Stimulated activated CD4-positive, alpha-beta T cell treated with anti-CD3 and anti-CD28 coated beads, Interleukin-1b, Interleukin-23, amount 100 ng/mL, for 24 hours (primary cell): ENCODE results near the gene COG1.
"Not testable (repeated sequence)": the region's sequence is repeated elsewhere in the genome, so short reads cannot be mapped to it uniquely, and the experiment has no call there.

Experiments
- DNase-seq, 4 experiments: peaks; one replicate each; pipeline ENCODE4 v3.0.0-alpha.2; 2020; ENCODE audit warnings: low read depth in 4 of 4, low spot score in 1 of 4

COG1 gene, protein sequence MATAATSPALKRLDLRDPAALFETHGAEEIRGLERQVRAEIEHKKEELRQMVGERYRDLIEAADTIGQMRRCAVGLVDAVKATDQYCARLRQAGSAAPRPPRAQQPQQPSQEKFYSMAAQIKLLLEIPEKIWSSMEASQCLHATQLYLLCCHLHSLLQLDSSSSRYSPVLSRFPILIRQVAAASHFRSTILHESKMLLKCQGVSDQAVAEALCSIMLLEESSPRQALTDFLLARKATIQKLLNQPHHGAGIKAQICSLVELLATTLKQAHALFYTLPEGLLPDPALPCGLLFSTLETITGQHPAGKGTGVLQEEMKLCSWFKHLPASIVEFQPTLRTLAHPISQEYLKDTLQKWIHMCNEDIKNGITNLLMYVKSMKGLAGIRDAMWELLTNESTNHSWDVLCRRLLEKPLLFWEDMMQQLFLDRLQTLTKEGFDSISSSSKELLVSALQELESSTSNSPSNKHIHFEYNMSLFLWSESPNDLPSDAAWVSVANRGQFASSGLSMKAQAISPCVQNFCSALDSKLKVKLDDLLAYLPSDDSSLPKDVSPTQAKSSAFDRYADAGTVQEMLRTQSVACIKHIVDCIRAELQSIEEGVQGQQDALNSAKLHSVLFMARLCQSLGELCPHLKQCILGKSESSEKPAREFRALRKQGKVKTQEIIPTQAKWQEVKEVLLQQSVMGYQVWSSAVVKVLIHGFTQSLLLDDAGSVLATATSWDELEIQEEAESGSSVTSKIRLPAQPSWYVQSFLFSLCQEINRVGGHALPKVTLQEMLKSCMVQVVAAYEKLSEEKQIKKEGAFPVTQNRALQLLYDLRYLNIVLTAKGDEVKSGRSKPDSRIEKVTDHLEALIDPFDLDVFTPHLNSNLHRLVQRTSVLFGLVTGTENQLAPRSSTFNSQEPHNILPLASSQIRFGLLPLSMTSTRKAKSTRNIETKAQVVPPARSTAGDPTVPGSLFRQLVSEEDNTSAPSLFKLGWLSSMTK

DNA sequence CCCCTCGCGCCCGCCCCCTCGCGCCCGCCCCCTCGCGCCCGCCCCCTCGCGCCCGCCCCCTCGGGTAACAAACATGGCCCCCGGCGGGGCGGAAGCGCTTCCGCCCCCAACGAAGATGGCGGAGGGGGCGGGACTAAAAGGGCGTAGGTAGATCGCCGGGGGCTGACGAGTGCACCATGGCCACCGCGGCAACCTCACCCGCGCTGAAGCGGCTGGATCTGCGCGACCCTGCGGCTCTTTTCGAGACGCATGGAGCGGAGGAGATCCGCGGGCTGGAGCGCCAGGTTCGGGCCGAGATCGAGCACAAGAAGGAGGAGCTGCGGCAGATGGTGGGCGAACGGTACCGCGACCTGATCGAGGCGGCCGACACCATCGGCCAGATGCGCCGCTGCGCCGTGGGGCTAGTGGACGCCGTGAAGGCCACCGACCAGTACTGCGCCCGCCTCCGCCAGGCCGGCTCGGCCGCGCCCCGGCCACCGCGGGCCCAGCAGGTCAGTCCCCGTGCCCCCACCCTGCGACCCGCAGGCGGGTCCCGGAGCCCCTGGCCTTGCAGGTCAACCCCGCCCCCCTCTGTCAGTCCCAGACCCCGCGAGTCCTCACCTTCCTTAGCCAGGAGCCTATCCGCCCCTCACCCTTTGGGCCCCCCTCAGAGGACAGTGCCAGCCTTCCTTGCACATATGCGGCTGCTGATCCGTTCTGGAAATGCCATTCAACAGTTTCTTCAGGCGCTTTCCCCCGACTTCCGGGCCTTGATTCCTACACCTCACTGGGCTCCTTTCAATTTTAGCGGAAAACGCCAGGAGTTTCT is at the start of gene COG1:
TSS of gene COG1 (plus strand) at position 162 of the 808 bp plus-strand sequence. CDS start at position 177, 15 bp downstream.
- peak; percentile 54 to 86 (median 74) for DNase-seq

DNA sequence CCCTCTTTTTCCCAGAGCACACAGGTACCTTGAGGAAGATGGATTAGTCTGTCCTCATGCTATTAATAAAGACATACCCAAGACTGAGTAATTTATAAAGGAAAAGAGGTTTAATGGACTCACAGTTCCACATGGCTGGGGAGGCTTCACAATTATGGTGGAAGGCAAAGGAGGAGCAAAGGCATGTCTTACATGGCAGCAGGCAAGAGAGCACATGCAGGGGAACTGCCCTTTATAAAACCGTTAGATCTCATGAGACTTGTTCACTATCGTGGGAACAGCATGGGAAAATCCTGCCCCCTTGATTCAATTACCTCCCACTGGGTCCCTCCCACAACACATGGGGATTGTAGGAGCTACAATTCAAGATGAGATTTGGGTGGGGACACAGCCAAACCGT is 48.6 kb upstream of the COG1 start:
- not testable (repeated sequence) for DNase-seq

DNA sequence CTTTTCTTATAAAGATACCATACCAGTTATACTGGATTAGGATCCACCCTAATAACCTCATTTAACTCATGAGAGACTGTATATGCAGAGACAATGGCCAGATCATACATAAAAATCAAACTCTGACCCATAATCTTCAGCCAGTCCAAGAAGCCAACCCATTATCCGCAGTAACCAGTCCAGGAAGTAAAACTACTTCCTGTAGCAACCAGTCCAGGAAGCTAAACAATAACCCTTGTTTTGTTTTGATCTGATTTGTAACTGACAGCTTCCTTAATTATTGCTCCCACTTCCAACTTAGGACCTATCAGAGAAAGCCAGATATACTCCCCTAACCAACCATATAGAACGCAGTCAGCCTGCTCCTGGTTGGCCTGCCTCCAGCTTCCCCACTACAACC is 47.2 kb upstream of the COG1 start:
- DNase-seq: no peak

DNA sequence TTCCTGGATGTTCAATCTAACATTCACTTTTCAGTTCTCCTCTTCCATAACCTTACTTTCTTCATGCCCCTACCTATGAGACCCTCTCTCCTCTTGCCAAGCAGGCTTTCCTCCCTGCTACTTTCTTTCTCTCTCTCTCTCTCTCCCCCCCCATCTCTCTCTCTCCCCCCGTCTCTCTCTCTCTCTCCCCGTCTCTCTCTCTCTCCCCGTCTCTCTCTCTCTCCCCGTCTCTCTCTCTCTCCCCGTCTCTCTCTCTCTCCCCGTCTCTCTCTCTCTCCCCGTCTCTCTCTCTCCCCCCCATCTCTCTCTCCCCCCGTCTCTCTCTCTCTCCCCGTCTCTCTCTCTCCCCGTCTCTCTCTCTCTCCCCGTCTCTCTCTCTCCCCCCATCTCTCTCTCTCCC is 45.1 kb upstream of the COG1 start:
- DNase-seq: not testable (repeated sequence)

DNA sequence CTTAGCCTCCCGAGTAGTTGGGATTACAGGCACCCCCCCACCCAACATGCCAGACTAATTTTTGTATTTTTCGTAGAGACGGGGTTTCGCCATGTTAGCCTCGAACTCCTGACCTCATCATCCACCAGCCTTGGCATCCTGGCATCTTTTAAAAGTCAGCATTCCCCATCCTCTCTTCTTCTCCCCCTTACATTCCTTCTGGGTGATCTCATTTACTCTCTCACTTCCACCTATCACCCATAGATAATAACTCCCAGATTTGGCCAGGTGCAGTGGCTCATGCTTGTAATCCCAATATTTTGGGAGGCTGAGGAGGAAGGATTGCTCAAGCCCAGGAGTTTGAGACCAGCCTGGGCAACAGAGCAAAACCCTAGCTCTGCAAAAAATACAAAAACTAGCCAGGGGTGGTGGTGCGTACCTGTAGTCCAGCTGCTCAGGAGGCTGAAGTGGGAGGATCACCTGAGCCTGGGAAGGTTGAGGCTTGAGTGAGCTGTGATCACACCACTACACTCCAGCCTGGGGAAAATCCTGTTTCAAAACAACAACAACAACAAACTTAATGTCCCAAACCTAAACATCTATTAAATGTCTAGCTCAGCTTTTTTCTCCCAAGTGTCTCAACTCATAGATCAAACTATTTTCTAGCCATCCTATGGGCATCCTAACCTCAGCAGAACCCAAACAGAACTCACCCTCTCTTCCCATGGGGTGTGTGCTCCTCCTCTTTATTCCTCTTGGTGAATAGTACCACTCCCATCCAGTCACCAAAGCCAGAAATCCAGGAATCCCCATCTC is 44.1 kb upstream of the COG1 start:
- no peak for DNase-seq

DNA sequence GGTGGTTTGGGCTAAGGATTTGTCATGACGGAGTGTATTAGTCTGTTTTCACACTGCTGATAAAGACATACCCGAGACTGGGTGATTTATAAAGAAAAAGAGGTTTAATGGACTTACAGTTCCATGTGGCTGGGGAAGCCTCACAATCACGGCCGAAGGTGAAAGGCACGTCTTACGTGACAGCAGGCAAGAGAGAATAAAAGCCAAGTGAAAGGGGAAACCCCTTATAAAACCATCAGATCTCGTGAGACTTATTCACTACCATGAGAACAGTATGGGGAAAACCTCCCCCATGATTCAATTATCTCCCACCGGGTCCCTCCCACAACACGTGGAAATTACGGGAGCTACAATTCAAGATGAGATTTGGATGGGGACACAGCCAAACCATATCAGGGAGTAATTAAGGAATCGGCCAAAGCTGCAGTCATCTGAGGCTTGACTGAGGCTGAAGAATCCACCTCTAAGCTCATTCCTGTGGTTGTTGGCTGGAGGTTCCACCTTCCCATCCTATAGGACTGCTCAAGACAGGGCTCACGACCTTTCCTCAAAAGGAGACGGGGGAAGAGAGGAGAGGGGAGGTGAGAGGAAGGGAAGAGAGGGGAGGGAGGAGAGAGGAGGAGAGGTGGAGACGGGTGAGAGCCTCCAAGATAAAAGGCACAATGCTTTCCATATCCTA is 42.1 kb upstream of the COG1 start:
- DNase-seq: not testable (repeated sequence)

DNA sequence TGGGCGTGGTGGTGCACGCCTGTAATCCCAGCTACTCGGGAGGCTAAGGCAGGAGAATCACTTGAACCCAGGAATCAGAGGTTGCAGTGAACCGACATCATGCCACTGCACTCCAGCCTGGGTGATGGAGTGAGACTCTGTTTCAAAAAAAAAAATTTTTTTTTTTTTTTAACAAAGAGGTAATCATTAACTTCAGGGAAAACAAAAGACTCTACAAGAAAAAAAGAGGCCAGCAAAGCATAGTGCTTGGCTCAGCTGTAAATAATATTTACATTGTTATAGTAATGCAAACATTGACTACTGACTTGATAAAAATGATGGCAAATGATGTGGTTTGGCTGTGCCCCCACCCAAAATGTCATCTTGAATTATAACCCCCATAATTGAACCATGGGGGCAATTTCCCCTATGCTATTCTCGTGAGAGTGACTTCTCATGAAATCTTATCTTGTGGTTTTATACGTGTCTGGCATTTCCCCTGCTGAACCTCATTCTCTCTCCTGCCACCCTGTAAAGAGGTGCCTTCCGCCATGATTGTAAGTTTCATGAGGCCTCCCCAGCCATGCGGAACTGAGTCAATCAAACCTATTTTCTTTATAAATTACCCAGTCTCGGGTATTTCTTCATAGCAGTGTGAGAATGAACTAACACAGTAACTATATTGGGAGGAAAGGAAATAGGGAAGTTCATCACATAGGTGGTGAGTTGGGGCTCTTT is 40.8 kb upstream of the COG1 start:
- DNase-seq: no peak

DNA sequence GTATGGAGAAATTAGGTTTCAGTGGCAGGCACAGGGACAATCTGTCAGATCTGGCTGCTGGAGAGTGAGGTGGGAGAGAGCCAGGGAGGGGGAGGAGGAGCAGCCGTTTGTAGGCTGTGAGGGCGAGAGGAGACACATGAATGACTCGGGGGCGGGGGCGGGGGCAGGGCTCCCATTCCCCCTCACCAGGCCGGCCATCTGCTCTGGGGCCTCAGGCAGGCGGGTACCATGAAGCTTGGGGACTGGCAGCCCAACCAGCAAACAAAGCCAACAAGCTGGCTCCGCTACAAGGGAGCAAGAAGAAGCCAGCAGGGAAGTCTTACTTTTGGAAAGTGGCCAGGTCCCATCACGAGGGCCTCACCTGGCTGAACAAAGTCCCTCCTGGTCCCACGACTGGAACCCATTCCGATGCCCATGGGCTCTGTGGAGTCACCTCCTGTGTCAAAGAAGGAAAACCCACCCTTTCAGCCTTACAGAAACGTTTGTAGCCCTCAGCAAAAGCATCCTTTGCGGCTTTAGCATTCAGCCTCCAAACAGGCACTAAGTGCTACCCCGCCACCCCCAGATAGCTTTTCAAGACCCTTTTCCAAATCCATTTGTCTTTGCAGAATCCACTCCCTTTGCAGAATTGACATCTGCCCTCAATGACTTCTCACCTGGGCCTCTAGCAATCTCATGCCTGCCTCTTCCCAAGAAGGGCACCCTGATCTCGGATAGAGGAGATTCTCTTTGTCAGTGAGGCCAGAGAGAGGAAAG is 37.3 kb upstream of the COG1 start:
- DNase-seq: no peak

DNA sequence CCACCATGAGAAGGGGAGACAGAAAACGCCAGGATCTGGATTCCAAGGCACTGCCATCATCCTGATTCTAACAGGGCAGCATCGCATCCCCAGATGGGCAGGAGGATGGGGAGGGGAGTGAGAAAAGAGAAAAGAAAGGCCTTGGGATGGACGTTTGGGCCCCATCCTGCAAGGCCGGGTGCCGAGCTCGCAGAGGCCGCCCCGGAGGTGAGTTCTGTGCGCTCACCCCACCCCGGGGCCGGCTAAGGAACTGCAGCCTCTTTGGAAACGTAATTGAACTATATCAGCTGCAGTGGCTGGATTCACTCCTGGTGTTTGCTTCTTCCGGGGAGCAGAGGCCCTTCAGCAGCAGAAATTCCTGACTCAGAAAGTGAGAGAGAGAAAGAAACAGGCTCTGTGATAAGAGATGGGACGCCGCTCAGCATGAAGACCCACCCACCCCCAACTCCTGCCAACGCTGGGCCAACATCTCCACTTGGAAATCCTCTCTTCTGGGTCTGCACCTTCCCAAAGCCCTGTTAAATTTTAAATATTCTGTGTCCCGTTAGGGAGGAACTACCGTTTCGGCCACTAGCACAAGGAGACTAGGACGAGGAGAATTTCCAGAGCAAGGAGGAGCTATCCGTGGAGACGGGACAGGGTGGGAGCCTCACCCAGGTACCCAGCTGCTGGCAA is 36.6 kb upstream of the COG1 start:
- DNase-seq: peak in 3 of 4 experiments; percentile 33 to 37 (median 34)

DNA sequence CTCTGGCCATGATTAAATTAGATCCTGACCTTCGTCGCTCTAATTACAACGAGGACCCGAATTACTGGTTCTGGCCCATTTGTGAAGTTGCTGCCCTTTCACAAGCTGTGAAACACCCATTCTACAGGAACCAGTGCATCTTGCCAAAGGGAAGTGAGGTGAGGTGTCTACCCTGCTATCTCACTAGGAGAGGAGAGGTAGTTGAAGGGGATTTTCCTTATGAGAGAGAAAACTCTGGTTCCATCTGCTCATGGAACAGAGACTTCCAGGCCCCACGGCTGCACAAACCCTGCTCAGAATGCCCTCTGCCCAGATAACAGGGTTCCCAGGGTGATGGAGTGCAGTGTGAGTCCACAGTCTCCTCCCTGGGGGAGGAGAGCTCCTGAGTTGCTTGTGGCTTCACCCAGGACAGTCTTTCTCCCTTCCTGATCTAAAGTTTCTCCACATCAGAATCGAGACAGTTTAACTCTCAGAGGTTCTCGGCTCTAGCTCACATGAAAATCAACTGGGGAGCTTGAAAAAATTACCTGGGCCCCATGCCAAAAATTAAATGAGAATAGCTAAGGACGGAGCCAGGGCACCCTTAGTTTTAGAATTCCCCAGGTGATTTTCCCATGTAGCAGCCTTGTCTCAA is 35.9 kb upstream of the COG1 start:
- no peak for DNase-seq

DNA sequence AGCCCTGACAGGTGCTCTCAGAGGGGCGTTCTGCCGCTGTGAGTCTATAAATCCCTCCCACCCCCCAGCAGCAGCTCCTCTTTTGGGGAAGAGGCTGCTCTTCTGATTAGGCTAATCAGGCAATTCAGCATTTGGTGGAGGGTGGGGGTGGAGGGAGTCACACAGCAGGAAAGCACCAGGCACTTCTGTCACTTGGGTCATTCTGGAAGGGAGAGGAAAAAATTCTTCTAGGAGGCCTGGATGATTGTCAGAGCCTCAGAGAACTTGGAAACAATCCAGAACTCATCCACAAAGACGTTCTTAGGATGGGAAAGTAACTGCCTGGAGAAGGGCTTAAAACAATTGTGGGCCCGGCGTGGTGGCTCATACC is 35.3 kb upstream of the COG1 start:
- DNase-seq: no peak

DNA sequence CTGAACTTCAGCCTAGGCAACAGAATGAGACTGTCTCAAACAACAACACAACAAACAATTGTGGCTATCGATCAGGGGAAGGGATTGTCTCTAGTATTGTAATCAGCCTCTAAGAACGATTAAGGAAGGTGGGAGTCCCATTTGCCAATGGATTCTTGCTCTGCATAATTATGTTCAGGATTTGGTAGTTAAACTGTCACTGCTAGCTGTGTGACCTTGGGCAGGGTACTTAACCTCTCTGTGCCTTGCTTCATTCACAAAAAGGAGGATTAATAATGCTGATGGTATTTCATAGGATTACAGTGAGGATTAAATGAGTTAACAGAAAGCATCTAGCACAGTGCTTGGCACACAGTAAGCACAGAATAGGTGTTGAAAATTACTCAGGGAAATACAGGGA is 34.7 kb upstream of the COG1 start:
- DNase-seq: no peak

DNA sequence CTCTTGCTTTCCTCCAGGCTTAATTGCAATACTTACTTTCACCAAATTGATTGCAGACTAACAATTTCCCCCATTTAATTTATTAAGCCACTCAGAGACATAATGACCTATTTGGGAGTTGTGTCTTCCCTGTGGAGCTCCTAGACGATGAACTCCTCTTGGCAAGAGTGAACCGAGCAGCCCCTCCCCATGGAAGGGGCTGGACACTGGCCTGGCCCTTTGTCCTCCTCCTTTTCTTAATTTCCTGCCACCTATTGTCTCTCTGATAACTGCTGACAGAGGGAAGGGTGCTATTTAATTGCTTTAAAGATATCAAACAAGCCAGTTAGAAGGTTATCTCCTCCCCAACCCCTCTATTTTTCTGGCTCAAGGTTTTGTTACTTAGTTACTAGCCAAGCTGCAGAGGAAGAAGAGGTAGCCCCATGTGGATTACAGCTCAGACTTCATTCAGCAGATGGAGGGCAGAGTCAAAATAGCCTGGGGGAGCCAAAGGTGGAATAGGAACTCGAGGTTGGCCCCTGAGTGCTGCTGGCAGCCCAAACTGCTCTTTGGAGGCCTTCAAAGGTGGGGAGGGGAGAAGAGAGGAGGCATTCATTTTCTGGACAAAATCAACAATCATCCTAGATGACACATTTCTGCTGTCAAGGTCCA is 31.8 kb upstream of the COG1 start:
- no peak for DNase-seq

DNA sequence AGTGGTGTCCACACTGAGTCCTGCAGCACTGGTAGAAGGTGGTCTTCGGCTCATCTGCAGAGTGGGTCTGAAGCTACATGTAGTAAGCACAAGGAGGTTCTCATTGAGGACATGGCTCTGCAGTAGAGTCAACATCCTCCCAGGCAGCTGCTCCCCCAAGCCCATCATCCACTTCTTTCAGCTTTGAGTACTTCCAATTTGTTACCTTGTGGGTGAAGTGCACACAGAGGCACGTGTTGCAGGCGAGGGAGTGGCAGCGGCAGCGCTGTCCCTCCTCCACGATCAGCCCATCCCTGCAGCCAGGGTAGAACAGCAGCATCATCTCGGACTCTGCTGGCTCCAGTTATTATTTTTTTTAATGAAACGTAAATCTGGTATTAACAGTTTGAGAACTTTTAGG is 29.8 kb upstream of the COG1 start:
- DNase-seq: no peak

DNA sequence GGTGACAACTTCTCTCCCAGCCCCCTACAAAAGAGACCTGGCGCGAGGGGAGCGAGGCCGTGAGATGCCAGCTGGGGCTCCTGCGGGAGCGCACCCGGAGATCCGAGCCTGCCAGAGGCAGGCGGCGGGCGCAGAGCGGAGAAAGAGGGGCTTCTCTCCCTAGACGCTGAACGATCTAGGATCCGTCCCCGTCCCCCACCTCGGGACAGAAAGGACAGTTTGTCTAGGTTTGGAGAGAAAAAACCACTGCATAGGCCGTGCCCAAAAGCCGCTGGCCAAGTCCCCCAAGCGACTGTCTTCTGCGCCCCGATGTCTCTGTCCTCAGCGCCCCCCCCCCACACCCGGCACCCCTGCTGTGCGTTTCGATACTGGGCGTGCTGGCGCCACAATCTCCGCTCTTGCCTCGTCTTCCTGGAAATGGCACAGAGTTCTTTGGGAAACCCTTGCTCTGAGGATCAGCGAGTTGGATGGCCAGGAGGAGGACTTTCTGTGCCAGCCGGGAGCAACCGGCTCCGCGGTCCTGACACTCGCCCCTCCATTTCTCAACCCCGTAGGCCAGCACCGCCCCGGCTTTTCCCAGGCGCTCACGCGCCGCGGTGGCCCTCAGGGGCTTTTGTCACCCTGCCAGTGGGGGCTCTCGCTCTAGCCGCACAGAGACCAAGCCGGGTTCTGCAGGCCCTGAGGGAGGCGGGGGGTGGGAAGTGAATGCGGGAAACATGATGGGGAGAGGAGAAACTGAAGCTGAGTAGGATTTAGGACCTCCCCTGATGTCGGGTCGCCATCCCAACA is 27.0 kb upstream of the COG1 start:
- DNase-seq: no peak
